GM19328 (cell line): ENCODE results near the gene MCUB.

ENCODE experiments used
- ATAC-seq: cut with Tn5 transposase; IDR thresholded peaks from one replicate; pipeline ENCODE4 v1.9.1; 2021; ENCODE audit warnings: mild to moderate bottlenecking, moderate library complexity; ENCODE audit not compliant: unreplicated experiment

The MCUB gene

GRCh38 chr4:109622626-109623025, 62.6 kb downstream of the MCUB start:
- ATAC-seq = no peak

- ATAC-seq = no peak
These were observed 64.5 kb downstream of the MCUB start for GRCh38 chr4:109624536-109624935.

- ATAC-seq = no peak
These were observed 67.3 kb downstream of the MCUB start for GRCh38 chr4:109627361-109627760.

- no peak for ATAC-seq
These were observed 69.7 kb downstream of the MCUB start for GRCh38 chr4:109629775-109630174.

- no peak for ATAC-seq
These were observed 71.6 kb downstream of the MCUB start for GRCh38 chr4:109631532-109632108.

- ATAC-seq = no peak
These were observed 80.6 kb downstream of the MCUB start for GRCh38 chr4:109640644-109641043.

- no peak for ATAC-seq
These were observed 86.0 kb downstream of the MCUB start for GRCh38 chr4:109645874-109646710.

- ATAC-seq = peak; percentile 40
These were observed 88.4 kb downstream of the MCUB start for GRCh38 chr4:109648266-109648996.

- no peak for ATAC-seq
These were observed 89.0 kb downstream of the MCUB start for GRCh38 chr4:109648997-109649575.

GRCh38 chr4:109649872-109650271, 89.8 kb downstream of the MCUB start:
- ATAC-seq = peak; percentile 84

GRCh38 chr4:109655396-109655795, 95.3 kb downstream of the MCUB start:
- no peak for ATAC-seq

- ATAC-seq = no peak
These were observed 97.9 kb downstream of the MCUB start for GRCh38 chr4:109657854-109658418.

- ATAC-seq = no peak
These were observed 98.9 kb downstream of the MCUB start for GRCh38 chr4:109658871-109659410.

- no peak for ATAC-seq
These were observed 102.1 kb downstream of the MCUB start for GRCh38 chr4:109662116-109662515.

GRCh38 chr4:109662771-109663170, 102.7 kb downstream of the MCUB start:
- no peak for ATAC-seq

GRCh38 chr4:109665783-109666485, 105.9 kb downstream of the MCUB start:
- ATAC-seq = no peak

GRCh38 chr4:109671350-109671749, 111.3 kb downstream of the MCUB start:
- no peak for ATAC-seq

- no peak for ATAC-seq
These were observed 112.3 kb downstream of the MCUB start for GRCh38 chr4:109672169-109672930.

- ATAC-seq = no peak
These were observed 113.3 kb downstream of the MCUB start for GRCh38 chr4:109673303-109673702.
